HG03558 (cell line): Measurements from ENCODE around the gene SLC16A11.
"Not testable (repeated sequence)": the region's sequence is repeated elsewhere in the genome, so short reads cannot be mapped to it uniquely, and the experiment has no call there.

Experiments used
- ATAC-seq: cut with Tn5 transposase; IDR thresholded peaks from one replicate; pipeline ENCODE4 v1.9.1; 2021; ENCODE audit warnings: moderate number of reproducible peaks; ENCODE audit not compliant: unreplicated experiment; ENCODE audit errors: extremely low read depth

The SLC16A11 gene

GRCh38 chr17:7014261-7014994 lies 29.5 kb downstream of the SLC16A11 start:
- peak; percentile 46 for ATAC-seq

- no peak for ATAC-seq
These were observed 32.0 kb downstream of the SLC16A11 start for GRCh38 chr17:7011942-7012254.

GRCh38 chr17:7011415-7011814 lies 32.5 kb downstream of the SLC16A11 start:
- no peak for ATAC-seq

- no peak for ATAC-seq
These were observed 33.4 kb downstream of the SLC16A11 start for GRCh38 chr17:7010523-7010922.

GRCh38 chr17:7007143-7007542 lies 36.7 kb downstream of the SLC16A11 start:
- no peak for ATAC-seq

- ATAC-seq = no peak
These were observed 38.2 kb downstream of the SLC16A11 start for GRCh38 chr17:7005716-7006115.

GRCh38 chr17:7004398-7005253 lies 39.3 kb downstream of the SLC16A11 start:
- no peak for ATAC-seq

GRCh38 chr17:7003745-7004144 lies 40.1 kb downstream of the SLC16A11 start:
- ATAC-seq = no peak

GRCh38 chr17:7002288-7003047 lies 41.4 kb downstream of the SLC16A11 start:
- no peak for ATAC-seq

- no peak for ATAC-seq
These were observed 42.5 kb downstream of the SLC16A11 start for GRCh38 chr17:7001318-7001961.

- ATAC-seq = no peak
These were observed 44.9 kb downstream of the SLC16A11 start for GRCh38 chr17:6998855-6999508.

- no peak for ATAC-seq
These were observed 46.7 kb downstream of the SLC16A11 start for GRCh38 chr17:6997171-6997570.

GRCh38 chr17:6996256-6997011 lies 47.5 kb downstream of the SLC16A11 start:
- no peak for ATAC-seq

- no peak for ATAC-seq
These were observed 48.2 kb downstream of the SLC16A11 start, which contains the start of gene ALOX12 for GRCh38 chr17:6995500-6996255. Gene ALOX12 (plus strand): TSS chr17:6996049. CDS start chr17:6996118, 69 bp downstream.

- ATAC-seq = no peak
These were observed 49.1 kb downstream of the SLC16A11 start for GRCh38 chr17:6994666-6995256.

GRCh38 chr17:6994118-6994598 lies 49.7 kb downstream of the SLC16A11 start:
- no peak for ATAC-seq

- not testable (repeated sequence) for ATAC-seq
These were observed 50.3 kb downstream of the SLC16A11 start for GRCh38 chr17:6993613-6994056.
